Measurements from ENCODE around the gene ANKHD1. TPM values are rescaled to one million over a fixed set of nuclear protein-coding genes. Genes with fewer than 3 reads are reported as not detected.

ANKHD1 gene
- total and polyA plus RNA-seq, 4 donors, result 33.2 to 116 (median 60.1) TPM

GRCh38 chr5:140561753-140562523 lies 160.3 kb downstream of the ANKHD1 start:
- Histone ChIP-seq H3K9me3 (ENCODE audit: control insufficient read depth in 4 of 4, low read length in 3 of 4) (no peaks in the 10 kb centered on the region), H3K4me3 (ENCODE audit: low read depth in 1 of 3, low read length in 3 of 3) (no peak overlapping the region), H3K27ac (ENCODE audit: low read depth in 1 of 2, low read length in 2 of 2) (peak overlapping the region; percentile 42 to 55), H3K4me1 (ENCODE audit: control insufficient read depth in 4 of 4, insufficient read depth in 4 of 4, low read length in 3 of 4) (peaks cover 26 to 78% (median 76%) of the 10 kb centered on the region in 4 donors), H3K27me3 (ENCODE audit: control insufficient read depth in 4 of 4, insufficient read depth in 4 of 4, low read length in 3 of 4) (no peaks in the 10 kb centered on the region), H3K36me3 (ENCODE audit: control insufficient read depth in 4 of 4, insufficient read depth in 3 of 4, low read depth in 1 of 4, low read length in 3 of 4) (peaks cover 1 to 9% (median 6%) of the 10 kb centered on the region in 4 donors), H3K9ac (ENCODE audit: low read depth in 1 of 2, low read length in 2 of 2) (no peak overlapping the region)
- DNase-seq (ENCODE audit: low spot score), result no peak
- WGBS, result 55% methylated on average over 10 of the region's 10 CpGs
- TF ChIP-seq FOXA1 (IDR thresholded peaks at IDR 0.05), result peak; percentile 9
- no peak for TF ChIP-seq FOXA2 (IDR thresholded peaks at IDR 0.05)
- TF ChIP-seq SP1 (IDR thresholded peaks at IDR 0.05), result peak; percentile 71
- peak in 1 of 2 donors; percentile 53 for TF ChIP-seq EGR1 (IDR thresholded peaks at IDR 0.05; ENCODE audit: low read depth in 2 of 2)
- TF ChIP-seq RAD21 (IDR thresholded peaks at IDR 0.05), result peak; percentile 52 to 59
- peak; percentile 97 to 98 for TF ChIP-seq RXRA (IDR thresholded peaks at IDR 0.05)
- TF ChIP-seq HNF4G (IDR thresholded peaks at IDR 0.05), result peak; percentile 40
- TF ChIP-seq TAF1 (conservative IDR thresholded peaks at IDR 0.05), result no peak
- TF ChIP-seq GABPA (IDR thresholded peaks at IDR 0.05 in 1 of 2, conservative IDR thresholded peaks at IDR 0.05 in 1 of 2), result peak in 1 of 2 donors; percentile 64
- no peak for TF ChIP-seq REST (IDR thresholded peaks at IDR 0.05)
- TF ChIP-seq CTCF (IDR thresholded peaks at IDR 0.05; ENCODE audit: low read depth, low read length, missing input control), result no peak
- peak; percentile 74 for TF ChIP-seq NR2F2 (IDR thresholded peaks at IDR 0.05)
- TF ChIP-seq ZBTB33 (IDR thresholded peaks at IDR 0.05), result no peak
- peak; percentile 86 for TF ChIP-seq MAX (IDR thresholded peaks at IDR 0.05)
- TF ChIP-seq ATF3 (IDR thresholded peaks at IDR 0.05), result no peak
- TF ChIP-seq JUND (IDR thresholded peaks at IDR 0.05), result peak in 1 of 2 donors; percentile 27
- TF ChIP-seq YY1 (IDR thresholded peaks at IDR 0.05), result peak; percentile 76
- TF ChIP-seq HNF4A (conservative IDR thresholded peaks at IDR 0.05), result peak; percentile 70 to 79
